Retinal pigment epithelial cell (primary cell): Measurements from ENCODE around the gene ZNF598.

ENCODE experiments used
- DNase-seq: peaks from one replicate; pipeline ENCODE4 v3.0.0-alpha.2; 2010; ENCODE audit warnings: low read depth
- H3K4me3 ChIP-seq: 2 replicates; pipeline ENCODE4 v1.5.1; 2011; ENCODE audit warnings: mild to moderate bottlenecking, low read length, control low read depth, moderate library complexity
- TF ChIP-seq, protein P1 (sequence below): conservative IDR thresholded peaks from 2 replicates; pipeline ENCODE4 v1.5.1; 2011; ENCODE audit warnings: low read depth, low read length, control low read depth, inconsistent platforms

ZNF598 gene

DNA sequence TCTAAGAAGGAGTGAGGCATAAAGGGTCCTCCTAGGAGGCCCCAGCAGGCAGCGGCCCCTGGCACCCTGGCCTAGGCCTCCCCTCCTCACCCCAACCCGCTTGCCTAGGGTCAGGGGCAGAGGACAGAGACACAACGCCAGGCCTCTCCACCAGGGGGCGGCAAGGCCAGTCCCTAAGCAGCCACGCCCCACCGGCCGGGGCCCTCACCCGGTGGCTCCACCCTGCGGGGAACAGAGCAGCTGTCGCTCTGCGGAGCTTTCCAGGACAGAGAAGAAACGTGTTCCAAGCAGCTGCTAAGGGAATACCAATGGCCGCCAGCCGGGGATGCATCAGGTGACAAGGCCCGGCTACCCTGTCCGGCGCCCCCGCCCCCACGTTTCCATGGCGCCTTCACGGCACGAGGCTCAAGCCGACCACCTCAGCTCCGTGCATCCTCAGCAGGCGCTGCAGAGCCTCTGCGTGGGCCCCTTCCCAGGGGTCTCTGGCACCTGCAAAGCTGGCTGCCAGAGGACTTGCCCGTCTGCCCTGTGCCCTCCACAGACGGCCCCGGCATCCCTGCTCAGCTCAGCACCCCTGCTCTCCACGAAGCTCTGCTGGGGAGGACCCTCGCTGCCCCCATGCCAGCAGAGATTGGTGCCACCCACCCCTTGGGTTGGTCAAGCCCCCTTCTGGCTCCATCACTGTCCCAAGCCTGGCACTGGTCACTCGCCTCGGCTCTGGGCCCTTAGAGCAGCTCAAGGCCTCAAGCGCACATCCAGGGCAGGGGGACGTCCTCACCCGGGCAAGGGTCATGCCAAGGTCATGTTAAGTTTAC is 5.6 kb downstream of the ZNF598 start:
- H3K4me3 ChIP-seq: no peak overlapping the region
- TF ChIP-seq, protein P1, sequence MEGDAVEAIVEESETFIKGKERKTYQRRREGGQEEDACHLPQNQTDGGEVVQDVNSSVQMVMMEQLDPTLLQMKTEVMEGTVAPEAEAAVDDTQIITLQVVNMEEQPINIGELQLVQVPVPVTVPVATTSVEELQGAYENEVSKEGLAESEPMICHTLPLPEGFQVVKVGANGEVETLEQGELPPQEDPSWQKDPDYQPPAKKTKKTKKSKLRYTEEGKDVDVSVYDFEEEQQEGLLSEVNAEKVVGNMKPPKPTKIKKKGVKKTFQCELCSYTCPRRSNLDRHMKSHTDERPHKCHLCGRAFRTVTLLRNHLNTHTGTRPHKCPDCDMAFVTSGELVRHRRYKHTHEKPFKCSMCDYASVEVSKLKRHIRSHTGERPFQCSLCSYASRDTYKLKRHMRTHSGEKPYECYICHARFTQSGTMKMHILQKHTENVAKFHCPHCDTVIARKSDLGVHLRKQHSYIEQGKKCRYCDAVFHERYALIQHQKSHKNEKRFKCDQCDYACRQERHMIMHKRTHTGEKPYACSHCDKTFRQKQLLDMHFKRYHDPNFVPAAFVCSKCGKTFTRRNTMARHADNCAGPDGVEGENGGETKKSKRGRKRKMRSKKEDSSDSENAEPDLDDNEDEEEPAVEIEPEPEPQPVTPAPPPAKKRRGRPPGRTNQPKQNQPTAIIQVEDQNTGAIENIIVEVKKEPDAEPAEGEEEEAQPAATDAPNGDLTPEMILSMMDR: peak; percentile 98
- DNase-seq: peak; percentile 63

DNA sequence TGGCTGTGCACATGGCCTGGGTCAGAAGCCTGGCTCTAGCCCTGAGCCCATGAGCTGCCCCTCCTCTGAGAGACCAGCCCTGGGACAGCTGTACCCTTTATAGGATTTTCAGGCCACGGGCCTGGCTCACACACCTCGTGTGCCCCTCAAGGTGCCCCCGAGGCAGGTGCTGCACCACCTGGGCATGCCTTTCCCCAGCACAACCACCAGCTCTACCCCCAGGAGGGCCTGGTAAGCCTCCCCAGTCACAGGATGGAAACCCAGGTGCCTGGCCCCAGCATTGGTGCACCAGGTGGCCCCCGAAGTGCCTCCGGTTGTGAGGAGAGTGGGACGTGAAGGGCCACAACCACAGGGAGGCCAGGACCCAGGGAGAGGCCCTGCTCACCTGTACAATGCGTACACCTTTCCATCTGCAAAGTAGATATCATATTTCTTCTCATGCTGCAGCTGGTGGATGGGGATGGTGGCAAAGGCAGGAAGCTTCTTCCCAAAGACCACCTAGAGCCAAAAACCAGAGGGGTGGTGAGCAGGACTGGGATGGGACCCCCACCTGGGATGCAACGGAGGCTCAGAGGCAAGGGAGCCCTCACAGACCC is 6.3 kb downstream of the ZNF598 start:
- H3K4me3 ChIP-seq: no peak overlapping the region
- no peak for DNase-seq

DNA sequence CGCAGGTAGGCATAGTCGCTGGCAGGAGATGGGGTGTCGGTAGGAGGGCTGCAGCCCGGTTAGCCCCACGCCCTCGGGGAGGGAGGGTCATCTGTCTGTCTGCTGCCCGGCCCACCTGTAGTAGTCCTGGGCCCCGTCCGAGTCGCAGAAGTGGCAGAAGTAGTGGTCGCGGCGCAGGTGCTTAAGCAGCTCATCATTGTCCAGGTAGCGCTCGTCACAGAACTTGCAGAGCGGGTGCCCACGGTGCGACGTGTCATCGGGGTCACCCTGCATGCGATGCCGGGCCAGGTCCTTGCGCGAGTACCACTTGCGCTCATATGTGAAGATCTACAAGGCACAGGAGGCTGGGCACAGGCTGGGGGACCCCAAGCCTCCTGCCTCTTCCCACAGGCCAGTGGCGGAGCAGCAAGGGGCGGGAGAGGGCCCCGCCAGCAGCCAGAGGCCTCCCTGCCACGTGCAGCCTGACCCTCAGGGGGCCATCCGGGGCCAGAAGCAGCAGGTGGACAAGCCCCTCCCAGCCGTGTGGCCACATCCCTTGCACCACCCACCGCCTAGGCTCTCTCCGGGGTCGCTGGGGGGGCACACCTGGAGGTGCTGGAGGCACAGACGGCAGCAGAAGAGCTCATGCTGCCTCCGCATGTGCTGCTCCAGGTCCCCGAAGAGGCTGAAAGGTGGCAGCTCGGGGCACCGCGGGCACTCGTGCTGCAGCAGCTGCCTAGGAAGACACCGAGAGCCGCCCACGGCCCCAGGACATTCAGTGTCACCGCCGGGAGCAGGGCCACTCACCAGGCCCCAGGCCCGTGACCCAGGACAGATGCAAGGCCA is 7.0 kb downstream of the ZNF598 start:
- H3K4me3 ChIP-seq: no peak overlapping the region
- no peak for DNase-seq
- TF ChIP-seq, protein P1: no peak

More for the DNA sequence above, 6.3 kb downstream of the ZNF598 start:
- TF ChIP-seq, protein P1: no peak

DNA sequence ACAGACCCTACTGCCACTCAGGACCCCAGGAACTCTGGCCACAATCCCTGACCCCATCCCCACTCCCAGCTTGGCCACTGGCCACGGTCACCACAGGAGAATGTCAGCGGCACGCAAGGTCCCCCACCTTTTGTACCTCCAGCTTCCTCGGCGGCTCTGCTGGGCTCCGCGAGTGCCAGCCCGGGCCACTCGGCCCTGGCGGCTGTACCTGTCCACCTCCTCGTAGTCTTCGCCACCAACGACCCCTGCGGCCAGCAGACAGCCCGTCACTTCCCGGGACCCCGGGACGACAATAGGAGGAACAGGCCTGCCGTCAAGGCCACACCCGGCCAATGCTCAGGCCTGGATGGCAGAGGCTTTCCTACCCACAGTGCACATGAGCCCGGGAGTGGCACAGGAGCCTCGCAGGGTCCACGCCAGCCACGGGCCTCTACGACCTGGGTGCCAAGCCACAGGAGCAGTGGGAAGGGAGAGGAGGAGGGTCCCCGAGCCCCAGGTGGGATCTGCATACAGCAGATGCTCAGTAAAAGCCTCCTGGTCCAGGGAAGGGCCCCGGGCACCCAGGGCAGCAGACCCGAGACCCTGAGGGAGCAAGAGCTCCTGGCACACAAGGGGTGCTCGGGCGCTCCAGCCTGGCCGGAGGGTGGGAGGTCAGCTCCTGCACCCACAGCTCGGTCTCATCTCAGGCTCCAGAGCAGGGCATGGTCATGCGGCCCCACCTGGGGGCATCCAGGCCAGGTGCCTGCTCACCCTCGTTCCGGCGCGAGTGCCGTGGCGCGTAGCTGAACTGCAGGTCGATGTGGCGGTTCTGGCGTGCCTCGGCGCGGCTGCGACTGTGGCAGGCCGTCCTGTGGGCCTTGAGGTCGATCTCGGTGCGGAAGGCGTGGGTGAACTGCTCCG is 7.9 kb downstream of the ZNF598 start:
- TF ChIP-seq, protein P1: no peak
- no peak for DNase-seq
- no peak overlapping the region for H3K4me3 ChIP-seq

DNA sequence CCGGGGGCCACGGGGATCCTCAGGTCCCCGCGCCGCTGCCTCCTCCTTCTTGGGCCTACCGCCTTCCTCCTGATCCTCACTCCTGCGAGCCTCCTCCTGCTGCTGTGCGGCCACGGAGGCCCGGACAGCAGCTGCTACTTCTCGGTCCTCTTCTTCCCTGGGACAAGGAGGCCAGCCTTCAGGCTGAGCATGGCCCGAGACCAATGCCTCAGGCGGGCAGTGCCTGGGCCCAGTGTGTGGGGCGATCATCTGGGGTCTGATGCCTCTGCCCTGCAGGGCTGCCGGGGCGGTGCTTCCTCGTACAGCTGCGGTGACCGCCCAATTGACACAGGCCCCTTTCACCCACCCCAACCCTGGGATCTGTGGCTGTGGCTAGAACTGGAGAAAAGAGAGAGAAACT is 8.6 kb downstream of the ZNF598 start:
- TF ChIP-seq, protein P1: no peak
- no peak for DNase-seq
- no peak overlapping the region for H3K4me3 ChIP-seq

DNA sequence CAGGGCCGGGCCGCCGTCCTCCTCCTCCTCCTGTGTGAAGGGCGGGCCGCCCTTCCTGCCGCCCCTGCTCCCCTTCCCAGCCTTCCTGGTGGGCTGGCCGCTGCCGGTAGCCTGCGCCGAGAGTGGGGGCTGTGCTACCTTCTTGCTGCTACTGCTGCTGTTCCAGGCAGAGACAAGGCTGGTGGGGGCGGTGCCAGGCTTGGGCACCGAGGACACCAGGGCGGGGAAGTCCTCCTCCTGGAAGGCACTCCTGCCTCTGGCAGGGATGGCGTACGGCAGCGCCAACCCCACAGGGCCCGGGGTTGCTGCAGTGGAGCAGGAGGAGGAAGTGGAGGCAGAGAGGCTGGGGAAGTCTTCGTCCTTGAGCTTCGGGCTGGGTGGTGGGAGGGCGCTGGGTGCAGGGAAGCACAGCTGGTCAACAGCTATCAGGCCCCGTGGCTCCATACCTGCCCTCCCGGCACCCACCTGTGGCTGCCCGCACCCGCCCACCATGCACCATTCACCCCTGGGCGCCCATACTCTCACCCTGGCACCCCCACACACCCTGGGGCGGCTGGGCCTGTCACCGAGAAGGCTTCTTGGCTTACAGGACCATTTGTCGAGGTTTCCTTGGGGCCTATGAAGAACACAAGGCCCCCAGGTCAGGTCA is 9.6 kb downstream of the ZNF598 start:
- no peak for DNase-seq
- TF ChIP-seq, protein P1: no peak
- no peak overlapping the region for H3K4me3 ChIP-seq
